Activated gamma-delta T cell (primary cell): ENCODE measurements around the gene PDLIM5.
"Not testable (repeated sequence)": the region's sequence is repeated elsewhere in the genome, so short reads cannot be mapped to it uniquely, and the experiment has no call there.

Experiments
- DNase-seq: peaks from one replicate; lab custom pipeline; 2025; lab: John Stamatoyannopoulos, UW

PDLIM5 gene

DNA sequence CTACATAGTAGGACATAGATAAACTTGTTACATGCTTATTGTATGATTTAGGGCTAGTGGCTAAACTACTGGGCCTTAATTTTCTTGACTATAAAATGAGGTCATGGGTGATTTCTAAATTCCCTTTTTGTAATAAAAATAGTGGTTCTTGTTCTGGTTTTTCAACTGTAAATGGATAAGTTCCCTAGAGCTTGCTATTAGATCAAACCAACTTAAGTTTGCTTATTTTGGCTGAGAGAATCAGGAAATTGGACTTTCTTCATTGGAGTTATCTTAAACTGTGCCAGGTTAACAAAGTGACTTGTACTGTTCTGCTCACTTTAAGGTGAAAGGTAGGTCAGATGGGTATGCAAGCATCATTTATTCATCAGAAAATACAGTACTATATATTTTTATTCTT, 78.3 kb downstream of the PDLIM5 start:
- DNase-seq: no peak

DNA sequence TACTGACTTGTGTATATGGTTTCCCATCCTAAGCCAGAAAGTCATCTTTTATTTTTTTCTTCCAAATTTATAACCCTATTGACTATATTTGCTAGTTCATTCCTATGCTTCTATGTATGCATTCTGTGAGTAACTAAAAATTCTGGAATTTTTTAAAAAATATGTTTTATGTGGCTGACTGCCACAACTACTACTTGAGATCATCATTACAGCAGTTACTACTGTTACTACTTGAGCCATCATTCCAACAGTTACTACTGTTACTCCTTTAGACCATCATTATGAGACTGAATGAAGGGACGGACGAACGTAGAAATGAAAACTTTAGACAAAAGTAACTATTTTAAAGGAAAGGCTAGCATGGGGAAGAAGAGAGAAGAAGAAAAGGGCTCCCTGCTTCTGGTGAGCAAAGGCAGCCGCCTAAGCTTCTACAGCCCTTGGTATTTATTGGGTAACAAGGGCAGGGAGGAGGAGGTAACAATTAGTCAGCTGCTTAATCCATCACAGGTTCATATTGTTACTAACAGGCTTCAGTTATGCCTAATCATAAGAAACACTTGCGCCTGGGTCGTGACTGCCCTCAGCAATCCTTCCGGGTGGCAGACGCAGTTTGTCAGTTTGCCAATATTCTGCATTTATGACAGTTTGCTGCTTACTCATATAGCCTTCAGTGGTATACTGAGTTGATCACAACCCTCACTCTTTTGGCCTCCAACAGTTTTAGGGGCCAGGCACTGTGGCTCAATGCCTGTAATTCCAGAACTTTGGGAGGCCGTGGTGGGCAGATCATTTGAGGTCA, 80.4 kb downstream of the PDLIM5 start:
- DNase-seq: no peak

DNA sequence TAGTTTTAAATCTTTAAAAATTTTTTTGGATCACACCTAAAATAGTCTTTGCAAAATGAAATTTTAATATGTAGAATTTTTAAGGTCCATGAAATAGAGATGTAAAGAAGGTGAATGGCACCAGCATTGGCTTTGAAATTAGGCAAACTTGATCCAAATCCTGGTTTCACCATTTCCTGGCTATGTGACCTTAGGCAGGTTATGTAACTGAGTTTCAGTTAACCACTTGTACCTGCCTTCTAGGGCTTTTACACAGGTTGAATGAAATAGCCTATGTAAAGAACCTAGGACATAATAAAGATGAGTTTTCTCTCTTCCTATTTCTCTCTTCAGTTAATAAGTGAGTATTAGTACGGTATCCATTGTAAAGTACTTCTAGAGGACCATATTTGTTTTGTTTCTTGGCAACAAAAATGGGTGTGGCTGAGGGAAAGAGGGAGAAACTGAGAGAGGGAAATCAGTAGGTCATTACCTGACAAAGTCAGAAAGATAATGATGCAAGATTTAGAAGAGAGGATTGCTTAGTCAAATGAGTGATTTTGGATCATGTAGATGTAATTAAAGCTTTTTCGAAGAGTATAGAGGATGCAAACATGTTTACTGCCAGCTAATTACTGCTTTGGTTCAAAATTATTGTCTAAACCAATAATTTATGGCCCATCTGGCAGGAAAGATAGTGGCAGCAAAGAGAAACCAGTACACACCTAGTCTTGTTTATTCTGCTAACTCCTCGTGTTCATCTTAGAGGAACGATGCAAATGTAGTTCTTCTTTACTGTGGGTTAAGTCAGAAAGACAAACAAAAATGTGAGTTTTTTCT, 81.9 kb downstream of the PDLIM5 start:
- no peak for DNase-seq

DNA sequence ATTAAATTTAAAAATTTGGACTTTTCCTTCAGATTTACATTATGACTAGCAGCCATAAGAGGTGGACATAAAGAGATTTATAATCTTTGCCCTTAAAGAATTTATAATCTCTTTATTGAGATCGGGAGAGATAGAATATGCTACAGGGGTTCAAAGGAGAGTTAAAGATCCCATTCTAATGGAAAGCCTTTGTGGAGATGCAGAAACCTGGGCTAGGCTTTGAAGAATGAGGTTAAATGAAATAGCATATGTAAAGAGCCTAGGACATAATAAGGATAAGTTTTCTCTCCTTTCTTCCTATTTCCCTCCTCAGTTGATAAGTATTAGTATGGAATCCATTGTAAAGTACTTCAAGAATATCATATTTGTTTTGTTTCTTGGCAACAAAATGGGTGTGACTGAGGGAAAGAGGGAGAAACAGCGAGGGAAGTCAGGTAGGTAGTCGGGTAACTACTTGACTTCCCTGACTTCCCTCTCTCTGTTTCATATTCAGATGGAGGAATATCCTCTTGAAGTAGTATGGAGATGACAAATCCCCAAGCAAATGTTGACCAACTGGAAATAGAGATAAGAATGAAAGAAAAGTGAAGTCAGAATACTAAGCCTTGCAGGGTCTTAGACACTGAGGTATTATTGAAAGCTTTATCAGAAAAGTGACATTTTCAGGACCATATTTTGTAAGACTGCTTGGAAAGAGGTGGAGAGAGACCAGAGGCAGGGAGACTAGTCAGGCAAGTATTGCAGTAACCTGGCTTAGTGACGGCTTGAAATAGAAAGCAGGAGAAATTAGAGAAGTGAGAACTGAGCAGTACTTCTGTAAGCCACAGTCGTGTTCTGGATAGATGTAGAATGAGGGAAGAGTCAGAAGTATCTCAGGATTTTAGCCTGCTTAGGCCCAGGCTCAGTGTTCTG, 82.9 kb downstream of the PDLIM5 start:
- no peak for DNase-seq

DNA sequence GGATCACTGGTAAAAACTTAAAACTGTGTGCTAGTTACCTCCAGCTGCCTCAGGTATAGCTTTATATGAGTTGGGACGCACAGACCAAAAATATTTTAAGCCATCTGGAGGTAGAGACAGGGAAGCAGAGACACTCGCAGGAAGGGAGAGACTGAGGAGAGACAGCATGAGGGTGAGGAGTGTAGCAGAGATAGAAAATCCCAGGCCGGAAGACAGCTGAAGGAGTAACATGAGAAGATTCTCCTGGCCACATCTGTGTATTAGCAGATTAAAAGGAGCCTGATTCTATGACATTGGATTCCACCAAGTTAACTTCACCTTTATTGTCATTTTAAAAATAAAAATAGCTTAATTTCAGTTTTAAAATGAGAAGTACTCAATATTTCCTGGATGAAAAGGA, 84.3 kb downstream of the PDLIM5 start:
- no peak for DNase-seq

DNA sequence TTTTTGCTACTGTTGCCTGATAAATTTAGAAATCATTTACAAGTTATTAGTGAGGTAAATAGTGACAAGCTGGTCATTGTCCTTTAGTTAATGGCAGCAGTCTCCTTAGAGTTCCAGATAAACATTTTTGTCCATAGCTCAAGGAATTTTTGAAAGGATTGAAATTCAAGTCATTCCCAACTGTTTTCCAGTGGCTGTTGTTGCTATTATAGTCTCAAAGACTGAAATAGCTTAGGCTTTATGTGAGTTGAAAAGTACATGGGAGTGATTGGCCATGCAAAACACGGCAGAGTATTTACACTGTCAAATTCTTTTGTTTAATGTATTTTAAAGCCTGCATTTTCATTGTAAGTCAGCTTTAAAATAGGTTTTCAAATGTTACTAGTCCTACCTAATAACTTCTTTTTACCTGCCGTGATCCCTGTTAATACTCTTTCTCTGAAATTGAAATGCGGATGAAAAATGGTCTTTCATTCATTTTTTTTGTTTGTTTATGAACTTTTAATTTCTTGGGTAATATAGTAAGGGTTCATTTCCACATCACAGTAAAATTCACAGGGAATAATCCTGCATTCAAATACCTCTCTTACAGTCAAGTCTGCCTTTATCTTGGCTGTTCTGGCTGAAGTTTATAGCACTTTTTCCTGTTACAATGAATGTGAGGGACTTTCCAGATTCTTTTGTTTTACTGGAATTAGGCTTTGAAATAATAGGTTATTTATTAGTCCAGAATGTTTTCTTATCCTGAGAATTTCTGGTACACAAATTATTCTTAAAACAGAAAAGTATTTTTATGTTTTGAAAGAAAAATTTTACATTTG, 85.1 kb downstream of the PDLIM5 start:
- no peak for DNase-seq

DNA sequence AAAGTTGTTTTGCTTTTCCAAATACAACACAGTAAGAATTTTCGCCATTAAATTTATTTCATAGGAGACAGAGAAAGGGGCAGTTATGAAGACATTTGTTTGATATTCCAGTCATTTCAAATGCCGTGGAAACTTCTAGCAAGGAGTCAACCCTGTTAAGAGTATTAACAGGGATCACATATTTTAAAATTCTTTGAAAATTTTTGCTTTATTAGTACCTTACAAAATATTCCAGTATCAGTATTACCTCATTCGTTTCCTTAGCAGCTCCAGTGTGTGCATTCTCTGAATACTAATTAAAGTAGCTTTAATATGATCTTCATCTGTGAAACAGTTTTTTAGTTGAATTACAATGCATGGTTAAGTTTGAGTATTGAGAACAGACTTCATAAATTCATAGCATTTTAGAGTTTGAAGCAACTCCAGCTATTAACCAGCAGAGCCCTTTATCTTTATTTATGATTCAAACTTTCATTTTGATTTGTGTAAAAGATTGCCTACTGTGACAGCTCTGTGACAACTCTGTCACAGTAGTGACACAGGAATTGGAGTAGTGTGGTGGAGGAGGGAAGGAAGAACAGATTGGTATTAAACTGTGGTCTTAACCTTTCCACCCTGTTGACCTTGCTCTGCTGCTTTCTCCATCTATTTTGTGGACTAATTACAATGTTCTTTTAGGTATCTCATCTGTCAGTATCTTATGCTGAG, 86.3 kb downstream of the PDLIM5 start:
- no peak for DNase-seq

DNA sequence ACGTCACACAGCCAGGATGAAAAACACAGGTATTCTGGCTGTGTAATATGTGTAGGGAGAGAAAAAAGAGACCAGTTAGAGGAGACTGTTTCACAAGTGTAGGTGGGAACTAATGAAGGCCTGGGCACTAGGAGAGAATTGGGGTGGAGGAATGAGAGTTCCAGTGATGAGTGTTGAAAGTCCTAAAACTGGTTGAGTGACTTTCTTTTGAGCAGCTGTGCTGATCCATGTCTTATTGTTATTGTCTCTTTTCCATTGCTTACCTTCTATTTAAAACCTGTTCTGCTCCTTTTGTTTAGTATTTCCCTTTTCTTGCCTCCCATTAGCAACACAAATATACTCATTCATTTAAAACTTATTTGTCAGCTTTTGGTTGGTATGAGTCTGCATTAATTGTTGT, 88.7 kb downstream of the PDLIM5 start:
- no peak for DNase-seq

DNA sequence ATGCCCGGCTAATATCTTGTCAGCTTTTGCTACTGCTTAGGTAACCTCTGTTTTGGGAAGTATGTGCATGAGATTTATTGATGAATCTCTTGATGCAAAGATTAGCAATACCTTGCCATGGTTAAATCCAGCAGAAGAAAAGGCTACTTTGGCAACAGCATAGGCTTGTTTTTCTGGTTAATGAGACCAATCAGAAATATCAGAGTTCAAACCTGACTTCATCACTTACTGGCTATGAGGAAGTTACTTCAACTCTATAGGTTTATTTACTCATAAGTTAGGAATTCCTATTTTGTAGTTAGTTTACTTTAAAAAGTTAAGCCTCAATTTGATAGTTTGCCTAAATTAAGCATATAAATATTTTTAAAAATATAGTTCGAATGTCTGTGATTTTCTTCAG, 93.1 kb downstream of the PDLIM5 start:
- no peak for DNase-seq

DNA sequence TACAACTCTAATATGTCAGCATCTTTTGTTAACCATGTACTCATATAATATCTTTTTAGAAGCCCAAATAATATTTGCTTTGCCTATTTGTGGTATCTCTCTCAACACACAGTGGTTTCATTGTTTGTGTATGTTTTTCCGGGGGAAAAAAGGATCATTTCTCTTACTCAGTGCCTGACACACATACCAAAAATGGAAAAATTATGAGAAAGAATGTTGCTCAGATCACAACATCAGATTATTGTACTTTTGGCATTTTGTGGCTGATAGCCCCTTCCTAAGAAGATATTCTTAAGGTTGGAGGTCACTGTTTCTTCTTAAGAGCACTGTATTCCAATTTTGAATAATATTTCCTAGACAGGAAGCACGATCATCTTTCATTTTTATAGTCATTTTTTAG, 93.6 kb downstream of the PDLIM5 start:
- DNase-seq: no peak

DNA sequence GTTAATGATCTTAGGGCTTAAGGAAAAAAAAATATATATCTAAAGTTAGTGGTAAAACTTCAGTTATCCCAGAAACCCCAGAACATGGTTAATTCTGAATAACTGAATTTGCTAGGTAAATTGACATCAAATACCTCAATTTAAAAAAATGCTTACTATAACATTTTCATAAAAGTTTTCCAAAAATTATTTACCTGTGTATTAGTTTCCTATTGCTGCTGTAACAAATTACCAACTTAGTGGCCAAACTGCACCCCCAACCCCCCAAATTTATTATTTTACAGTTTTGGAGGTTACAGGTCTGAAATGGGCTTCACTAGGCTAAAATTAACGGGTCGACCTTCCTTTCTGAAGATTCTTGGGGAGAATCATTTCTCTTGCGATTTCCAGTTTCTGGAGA, 95.2 kb downstream of the PDLIM5 start:
- DNase-seq: no peak

DNA sequence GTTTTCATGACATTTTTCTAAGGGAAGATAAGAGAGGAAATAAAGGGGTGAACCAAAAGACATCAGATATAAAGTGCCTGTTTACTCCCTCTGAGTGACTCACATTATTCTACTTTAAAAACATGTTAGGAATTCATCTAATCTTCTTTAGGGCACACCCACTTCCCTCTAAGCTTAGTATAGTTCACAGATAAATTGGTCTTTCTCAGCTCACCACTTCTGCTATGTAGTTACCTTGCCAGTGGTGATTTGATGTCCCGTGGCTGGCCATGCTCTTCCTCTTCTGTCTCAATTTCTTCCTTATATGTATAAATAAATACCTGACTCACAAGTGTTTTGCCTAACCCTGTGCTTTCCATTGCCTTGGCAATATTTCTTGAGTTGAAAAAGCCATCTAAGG, 96.8 kb downstream of the PDLIM5 start:
- DNase-seq: no peak

DNA sequence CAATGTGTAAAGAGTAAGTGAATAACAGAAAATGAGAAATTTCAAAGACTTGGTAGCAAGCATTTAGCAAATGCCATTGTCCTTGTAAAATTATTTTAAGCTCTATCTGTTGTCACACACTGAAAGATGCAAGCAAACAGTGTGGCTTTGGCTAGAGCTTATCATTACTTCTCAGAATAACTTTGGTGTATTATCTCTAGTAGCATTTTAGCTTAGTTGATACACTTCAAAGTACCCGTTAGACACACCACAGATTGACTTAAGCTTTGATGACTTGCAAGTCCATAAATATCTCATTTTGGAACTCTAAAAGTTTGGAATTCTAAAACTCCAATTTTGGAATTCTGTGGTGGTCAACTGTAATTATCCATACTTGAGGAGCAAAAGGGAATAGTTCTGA, 98.6 kb downstream of the PDLIM5 start:
- no peak for DNase-seq

DNA sequence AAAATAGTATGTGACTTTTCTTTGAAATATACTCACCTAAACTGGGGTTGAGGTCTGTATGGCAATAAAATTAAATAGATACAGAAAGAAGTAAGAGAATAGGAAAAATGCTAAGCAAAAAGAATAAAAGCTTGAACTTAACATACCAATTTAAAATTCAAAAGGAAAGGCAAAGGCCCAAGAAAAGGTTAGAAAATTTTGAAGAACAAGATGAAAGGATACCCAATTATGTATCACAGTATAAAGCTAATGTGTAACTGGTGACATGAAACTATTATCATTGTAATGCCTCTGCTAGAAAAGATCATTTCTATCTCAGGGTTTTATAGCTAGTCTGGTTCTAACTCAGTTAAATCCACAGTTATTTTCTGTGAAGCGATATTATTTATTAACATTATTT, 99.1 kb downstream of the PDLIM5 start:
- no peak for DNase-seq

DNA sequence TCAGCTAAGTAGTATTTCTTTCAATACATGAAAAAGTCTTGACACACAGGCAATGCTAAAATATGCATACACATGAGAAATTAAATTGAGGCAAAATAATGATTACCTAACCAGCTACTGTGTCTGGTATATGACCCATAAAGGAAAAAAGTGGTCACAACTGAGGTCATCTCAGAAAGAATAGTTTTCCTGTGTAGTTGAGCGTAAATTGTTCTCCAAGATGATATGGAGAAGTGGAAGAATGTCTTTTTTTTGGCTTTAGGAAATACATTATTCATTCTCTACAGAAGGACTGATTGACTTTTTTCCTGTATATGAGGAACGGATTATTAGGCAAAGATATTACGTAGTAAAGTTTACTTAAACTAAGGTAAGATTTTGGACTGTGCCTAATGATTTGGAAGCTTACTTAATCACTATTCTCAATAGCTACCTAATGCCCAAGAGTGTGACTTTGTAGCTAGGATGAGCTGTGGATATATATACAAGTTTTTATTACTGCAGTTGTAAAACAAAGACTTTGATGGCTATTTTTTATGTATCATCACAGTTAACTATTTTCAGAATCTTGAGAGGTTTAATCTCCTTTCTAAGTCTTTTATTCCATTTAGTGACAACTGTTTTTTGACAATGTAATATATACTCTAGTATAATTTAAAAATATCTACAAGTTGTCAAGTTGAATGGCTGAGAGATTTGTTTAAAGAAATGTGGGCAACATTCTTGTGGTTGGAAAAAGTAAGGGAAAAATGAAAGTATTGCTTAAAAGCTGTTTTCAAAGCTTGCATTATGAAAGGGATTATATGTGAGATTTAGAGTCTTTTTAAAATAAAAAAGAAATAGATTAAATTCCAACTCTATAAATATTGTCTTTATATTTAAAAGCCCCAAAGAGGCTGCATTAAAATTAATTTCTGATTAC, 100.2 kb downstream of the PDLIM5 start:
- no peak for DNase-seq

DNA sequence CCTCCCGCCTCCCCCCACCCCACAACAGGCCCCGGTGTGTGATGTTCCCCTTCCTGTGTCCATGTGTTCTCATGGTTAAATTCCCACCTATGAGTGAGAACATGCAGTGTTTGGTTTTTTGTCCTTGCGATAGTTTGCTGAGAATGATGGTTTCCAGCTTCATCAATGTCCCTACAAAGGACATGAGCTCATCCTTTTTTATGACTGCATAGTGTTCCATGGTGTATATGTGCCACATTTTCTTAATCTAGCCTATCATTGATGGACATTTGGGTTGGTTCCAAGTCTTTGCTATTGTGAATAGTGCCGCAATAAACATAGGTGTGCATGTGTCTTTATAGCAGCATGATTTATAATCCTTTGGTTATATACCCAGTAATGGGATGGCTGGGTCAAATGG, 104.3 kb downstream of the PDLIM5 start:
- DNase-seq: not testable (repeated sequence)

DNA sequence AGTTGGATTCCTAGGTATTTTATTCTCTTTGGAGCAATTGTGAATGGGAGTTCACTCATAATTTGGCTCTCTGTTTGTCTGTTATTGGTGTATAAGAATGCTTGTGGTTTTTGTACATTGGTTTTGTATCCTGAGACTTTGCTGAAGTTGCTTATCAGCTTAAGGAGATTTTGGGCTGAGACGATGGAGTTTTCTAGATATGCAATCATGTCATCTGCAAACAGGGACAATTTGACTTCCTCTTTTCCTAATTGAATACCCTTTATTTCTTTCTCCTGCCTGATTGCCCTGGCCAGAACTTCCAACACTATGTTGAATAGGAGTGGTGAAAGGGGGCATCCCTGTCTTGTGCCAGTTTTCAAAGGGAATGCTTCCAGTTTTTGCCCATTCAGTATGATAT, 105.9 kb downstream of the PDLIM5 start:
- DNase-seq: not testable (repeated sequence)

DNA sequence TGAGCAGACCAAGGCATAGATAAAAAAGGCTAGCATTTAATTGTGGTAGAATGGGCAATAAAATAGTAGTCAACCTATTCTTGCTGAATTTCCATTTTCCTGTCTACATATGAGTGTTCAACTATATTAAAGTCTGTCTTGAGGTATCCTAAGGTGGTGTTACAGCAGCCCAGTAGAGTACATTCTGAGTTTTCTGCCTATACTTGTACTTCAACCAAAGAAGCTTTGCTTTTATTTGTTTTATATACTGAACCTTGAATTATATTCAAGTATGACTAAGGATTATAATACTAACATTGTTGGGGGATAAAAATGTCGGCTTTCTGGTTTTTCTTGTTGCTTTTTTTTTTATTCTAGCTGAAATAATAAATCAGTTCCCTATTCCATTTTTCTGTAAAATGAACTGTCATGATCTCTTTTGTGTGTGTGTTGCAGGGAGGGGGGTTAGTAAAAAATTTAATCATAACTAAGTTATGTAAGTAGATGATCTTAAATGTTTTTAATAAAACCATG, 106.7 kb downstream of the PDLIM5 start:
- DNase-seq: no peak

DNA sequence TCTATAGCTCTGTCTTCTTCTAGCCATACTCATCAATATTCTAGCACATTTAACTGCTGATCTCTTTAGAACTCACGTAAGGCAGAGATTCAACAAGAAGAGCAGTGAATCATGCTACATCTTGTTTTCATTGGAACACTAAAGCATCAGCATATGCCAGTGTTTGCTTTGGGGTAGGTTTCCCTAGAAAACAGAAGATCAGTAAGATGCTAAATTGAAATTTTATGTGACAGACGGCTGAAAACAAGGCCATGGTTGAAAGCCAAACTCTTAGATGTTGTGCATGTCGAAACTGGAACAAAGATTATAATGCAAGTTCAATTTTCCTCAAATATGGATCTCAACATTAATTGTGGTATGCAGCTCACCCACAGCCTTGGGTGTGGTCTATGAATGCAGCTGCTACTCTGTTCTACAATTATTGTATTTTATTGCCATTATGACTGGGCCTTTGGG, 107.6 kb downstream of the PDLIM5 start:
- no peak for DNase-seq
